ENCODE measurements around the gene PINK1.
A peak's percentile ranks its signal among the peaks of the same experiment; 100 is the strongest.

Gene PINK1

GRCh38 chr1:20682571-20683236 lies 49.4 kb downstream of the PINK1 start:
- DNase-seq: no peak

GRCh38 chr1:20683614-20684013 lies 50.4 kb downstream of the PINK1 start:
- no peak for DNase-seq

- DNase-seq: no peak
Measured at GRCh38 chr1:20684050-20684620, 50.9 kb downstream of the PINK1 start.

GRCh38 chr1:20684651-20685050 lies 51.4 kb downstream of the PINK1 start:
- no peak for DNase-seq

- DNase-seq: no peak
Measured at GRCh38 chr1:20685099-20685662, 51.9 kb downstream of the PINK1 start.

GRCh38 chr1:20685741-20686140 lies 52.5 kb downstream of the PINK1 start:
- no peak for DNase-seq

- DNase-seq: no peak
Measured at GRCh38 chr1:20686883-20687725, 53.8 kb downstream of the PINK1 start.

- DNase-seq: no peak
Measured at GRCh38 chr1:20689645-20690056, 56.4 kb downstream of the PINK1 start.

GRCh38 chr1:20691872-20692271 lies 58.6 kb downstream of the PINK1 start:
- no peak for DNase-seq

- DNase-seq: no peak
Measured at GRCh38 chr1:20693623-20694022, 60.4 kb downstream of the PINK1 start.

- no peak for DNase-seq
Measured at GRCh38 chr1:20695515-20695914, 62.3 kb downstream of the PINK1 start.

GRCh38 chr1:20696397-20697333 lies 63.4 kb downstream of the PINK1 start:
- DNase-seq: peak; percentile 67 to 74

GRCh38 chr1:20697563-20697962 lies 64.3 kb downstream of the PINK1 start:
- no peak for DNase-seq

- DNase-seq: no peak
Measured at GRCh38 chr1:20698195-20698910, 65.1 kb downstream of the PINK1 start.

GRCh38 chr1:20699558-20699957 lies 66.3 kb downstream of the PINK1 start:
- no peak for DNase-seq

- DNase-seq: no peak
Measured at GRCh38 chr1:20700636-20701215, 67.5 kb downstream of the PINK1 start.
